Heart left ventricle (tissue), 16 donors: ENCODE results near the gene ROM1. TPM values are rescaled to one million over a fixed set of nuclear protein-coding genes. Genes with fewer than 3 reads are reported as not detected.

Experiments
- ATAC-seq, 4 donors: fragments of 200-7000 bp; cut with Tn5 transposase; one replicate each; pipeline ENCODE4 v1.9.1; 2020 to 2022; ENCODE audit warnings: moderate library complexity in 4 of 4, mild to moderate bottlenecking in 3 of 4, moderate number of reproducible peaks in 1 of 4
- DNase-seq, 5 donors: peaks; one replicate each; pipeline ENCODE4 v3.0.0-alpha.2; 2020
- H3K27ac ChIP-seq, 12 donors: fragments of 200-600 bp; sonication (generic) in 4 of 12; one replicate each; pipeline versions ENCODE4 v1.5.0 to v1.8.0; 2016 to 2022; ENCODE audit warnings: mild to moderate bottlenecking in 2 of 12
- H3K27me3 ChIP-seq, 9 donors: fragments of 200-600 bp; sonication (generic) in 2 of 9; one replicate each; pipeline versions ENCODE4 v1.5.1 to v1.8.0; 2016 to 2022; ENCODE audit warnings: mild to moderate bottlenecking in 3 of 9
- H3K36me3 ChIP-seq, 9 donors: fragments of 200-600 bp; sonication (generic) in 2 of 9; one replicate each; pipeline versions ENCODE4 v1.5.0 to v1.8.0; 2018 to 2022; ENCODE audit warnings: mild to moderate bottlenecking in 2 of 9
- H3K4me1 ChIP-seq, 12 donors: fragments of 200-600 bp; sonication (generic) in 4 of 12; one replicate each; pipeline versions ENCODE4 v1.5.0 to v1.8.0; 2016 to 2022; ENCODE audit warnings: mild to moderate bottlenecking in 3 of 12
- H3K4me3 ChIP-seq, 12 donors: fragments of 200-600 bp; sonication (generic) in 4 of 12; one replicate each; pipeline versions ENCODE4 v1.5.0 to v1.8.0; 2017 to 2022; ENCODE audit warnings: mild to moderate bottlenecking in 9 of 12, moderate library complexity in 4 of 12
- H3K9me3 ChIP-seq, 12 donors: fragments of 200-600 bp; sonication (generic) in 4 of 12; one replicate each; pipeline versions ENCODE4 v1.5.0 to v1.8.0; 2016 to 2022; ENCODE audit warnings: mild to moderate bottlenecking in 1 of 12
- POLR2A ChIP-seq, 2 donors: fragments of 450-650 bp; IDR thresholded peaks; one replicate each; pipeline ENCODE4 v1.6.1; 2017; ENCODE audit warnings: antibody characterized with exemption in 2 of 2, mild to moderate bottlenecking in 2 of 2, moderate library complexity in 2 of 2
- WGBS, 4 donors: extraction: QIAGEN DNeasy Blood & Tissue Kit in 2 of 4; methylation state at CpG; one replicate each; pipeline versions ENCODE4 v1.1.5 to v1.1.7; 2013 to 2018; 5-methylcytosine and 5-hydroxymethylcytosine counted together
- intact Hi-C, 10 donors: fragments of 100-400 bp; cut with DNase I; formaldehyde crosslinking; loops; one replicate each; pipeline versions ENCODE4 v1.11.1 to v1.14.2; 2022
- polyA plus RNA-seq, 2 donors: library from polyadenylated mRNA; stranded (reverse); fragments of 200-250 nt; gene quantifications; one replicate each; pipeline ENCODE4 v1.2.3, GENCODE V29; 2013
- total RNA-seq, 9 donors: library from RNA; depleted of rRNA in 2 of 9; stranded (reverse); fragments of >200 nt in 2 of 9; fragmentation: NEBNext Ultra II Directional in 3 of 9; extraction: Animal tissue kit (Norgen Biotek cat#: 25700) in 3 of 9; gene quantifications; one replicate each; pipeline versions ENCODE4 v1.1.0 to v1.2.4, GENCODE V29; 2016 to 2023
- TF ChIP-seq, protein P1 (sequence below), 12 donors: fragments of 200-600 bp; sonication (generic) in 4 of 12; IDR thresholded peaks; one replicate each; pipeline versions ENCODE4 v1.5.0 to v1.8.0; 2018 to 2022; ENCODE audit warnings: antibody characterized with exemption in 12 of 12, mild to moderate bottlenecking in 5 of 12
- donor health status: ischemic (EF 13 %, LVEDD 7.1; RV severe dilation, severe dysfunction).
- donor health status: healthy with polysubstance abuse.
- donor health status: DM: no; HTN: yes; CAD: no.
- donor health status: DM: no; HTN: no; CAD: no.
- donor health status: ischemic (EF 25% LVEDD 6.9; RV normal size, moderate dysfunction).
- donor health status: ischemic (EF 25% LVEDD 5.7; RV mildly dilated, moderate dysfunction).
- donor health status: healthy.
- donor health status: DM: yes; HTN: yes; CAD: no.
- donor health status: ischemic (EF 35%, LVEDD 5.7; RV mildly dilated, moderate dysfunction).
- donor health status: nonischemic (EF 11% LVEDD 7.7; RV severe dilation, severe dysfunction).
- donor health status: DM: yes; HTN: yes; CAD: no.
- donor health status: PGD.
- donor health status: ischemic (EF 29% LVEDD 5.4; RV normal size, mild dysfunction).
- donor health status: nonischemic (EF 23%, LVEDD 6.1; RV moderate dilation, normal function).

The ROM1 gene
- total and polyA plus RNA-seq, 11 donors = 1.5 to 5.8 (median 2.4) TPM

DNA sequence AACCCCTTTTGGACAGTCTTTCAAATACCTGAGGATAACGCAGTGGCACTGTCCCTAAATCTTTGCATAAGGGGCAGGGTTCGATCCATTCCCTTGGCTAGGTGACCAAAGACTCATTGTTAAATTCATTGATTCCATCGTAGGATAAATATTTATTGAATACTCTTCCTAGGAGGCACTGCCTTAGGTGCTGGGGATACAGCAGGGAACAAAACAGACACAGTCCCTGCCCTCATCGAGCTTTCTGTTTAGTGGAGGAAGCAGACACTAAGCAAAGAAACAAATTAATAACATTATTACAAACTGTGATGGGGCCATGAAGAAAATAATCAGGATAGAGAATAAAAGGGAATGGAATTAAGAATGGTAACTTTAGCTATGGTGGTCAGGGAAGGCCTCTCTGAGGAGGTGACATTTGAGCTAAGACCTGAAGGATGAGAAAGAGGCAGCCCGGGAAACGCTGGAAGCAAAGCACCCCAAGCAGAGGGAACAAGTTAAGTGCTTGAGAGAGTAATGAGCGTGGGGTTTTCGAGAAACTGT, 8.0 kb downstream of the ROM1 start:
- TF ChIP-seq POLR2A (IDR thresholded peaks at IDR 0.05) = no peak
- TF ChIP-seq, protein P1, sequence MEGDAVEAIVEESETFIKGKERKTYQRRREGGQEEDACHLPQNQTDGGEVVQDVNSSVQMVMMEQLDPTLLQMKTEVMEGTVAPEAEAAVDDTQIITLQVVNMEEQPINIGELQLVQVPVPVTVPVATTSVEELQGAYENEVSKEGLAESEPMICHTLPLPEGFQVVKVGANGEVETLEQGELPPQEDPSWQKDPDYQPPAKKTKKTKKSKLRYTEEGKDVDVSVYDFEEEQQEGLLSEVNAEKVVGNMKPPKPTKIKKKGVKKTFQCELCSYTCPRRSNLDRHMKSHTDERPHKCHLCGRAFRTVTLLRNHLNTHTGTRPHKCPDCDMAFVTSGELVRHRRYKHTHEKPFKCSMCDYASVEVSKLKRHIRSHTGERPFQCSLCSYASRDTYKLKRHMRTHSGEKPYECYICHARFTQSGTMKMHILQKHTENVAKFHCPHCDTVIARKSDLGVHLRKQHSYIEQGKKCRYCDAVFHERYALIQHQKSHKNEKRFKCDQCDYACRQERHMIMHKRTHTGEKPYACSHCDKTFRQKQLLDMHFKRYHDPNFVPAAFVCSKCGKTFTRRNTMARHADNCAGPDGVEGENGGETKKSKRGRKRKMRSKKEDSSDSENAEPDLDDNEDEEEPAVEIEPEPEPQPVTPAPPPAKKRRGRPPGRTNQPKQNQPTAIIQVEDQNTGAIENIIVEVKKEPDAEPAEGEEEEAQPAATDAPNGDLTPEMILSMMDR (IDR thresholded peaks at IDR 0.05) = no peak
- H3K36me3 ChIP-seq = peaks cover 0 to 43% (median 30%) of the 10 kb centered on the region in 9 donors
- WGBS, 4 donors = 35 to 37% (median 35%) methylated on average over 8 of the region's 8 CpGs
- peak overlapping the region; percentile 43 to 94 (median 80) for H3K4me3 ChIP-seq
- peaks cover 0 to 28% (median 14%) of the 10 kb centered on the region in 12 donors for H3K4me1 ChIP-seq
- intact Hi-C loops = no loop called here
- DNase-seq (peak in 1 of 5 donors; percentile 31), ATAC-seq (no peak)
- no peaks in the 10 kb centered on the region for H3K27me3 ChIP-seq
- H3K9me3 ChIP-seq = no peaks in the 10 kb centered on the region
- H3K27ac ChIP-seq = peak overlapping the region; percentile 69 to 96 (median 88)

DNA sequence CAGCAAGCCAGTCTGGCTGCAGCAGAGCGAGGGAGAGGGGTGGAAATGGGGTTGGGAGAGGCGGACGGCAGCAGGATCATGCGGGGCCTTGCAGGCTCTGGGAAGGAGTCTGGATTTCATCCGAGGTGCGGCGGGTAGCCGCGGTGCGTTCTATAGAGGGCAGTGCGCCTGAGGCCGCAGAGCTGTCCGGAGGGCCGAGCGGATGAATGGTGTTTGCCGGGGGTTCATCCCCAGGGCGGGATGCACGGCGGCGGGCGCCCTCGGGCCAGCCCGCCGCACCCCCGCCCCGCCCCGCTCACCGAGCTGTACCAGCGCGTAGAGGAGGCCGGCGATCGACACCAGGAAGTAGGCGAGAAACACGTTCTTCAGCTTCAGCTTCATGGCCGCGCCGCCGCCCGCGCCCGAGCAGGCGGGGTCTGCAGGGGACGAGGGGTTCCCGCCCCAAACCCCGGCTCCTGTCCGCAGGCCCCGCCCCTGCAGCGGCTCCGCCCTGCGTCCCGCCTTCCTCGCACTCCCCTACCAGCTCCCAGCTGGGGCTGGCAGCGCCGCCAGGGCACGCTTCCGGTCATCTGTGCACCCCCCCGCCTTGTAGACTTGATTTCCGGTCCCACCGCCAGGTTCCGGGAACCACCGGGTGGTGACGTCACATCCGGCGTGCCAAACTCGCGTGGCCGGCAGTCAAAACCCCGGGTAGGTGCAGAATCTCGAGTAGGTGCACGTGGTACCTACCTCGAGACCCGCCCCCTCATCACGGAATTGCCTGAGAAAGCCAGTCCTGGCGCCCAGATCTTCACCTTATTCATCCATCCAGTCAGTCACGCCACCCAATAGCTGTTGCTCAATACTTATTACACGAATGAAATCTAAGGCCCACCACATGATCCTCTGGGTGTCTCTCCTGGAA, 8.8 kb downstream of the ROM1 start, which contains the start of gene B3GAT3:
Gene B3GAT3 (minus strand): TSS at position 420 of the 904 bp plus-strand sequence. CDS start 39 bp downstream, at position 381.
- peaks cover 2 to 43% (median 34%) of the 10 kb centered on the region in 9 donors for H3K36me3 ChIP-seq
- no peaks in the 10 kb centered on the region for H3K9me3 ChIP-seq
- no peaks in the 10 kb centered on the region for H3K27me3 ChIP-seq
- intact Hi-C loops = no loop called here
- H3K4me1 ChIP-seq = peaks cover 0 to 28% (median 14%) of the 10 kb centered on the region in 12 donors
- peak; percentile 96 to 99 (median 99) for DNase-seq
- peak within 1 kb of the TSS; percentile 69 to 96 (median 88) for H3K27ac ChIP-seq
- ATAC-seq = peak; percentile 98 to 99 (median 99)
- 1 to 4% (median 1%) methylated on average over 22 to 77 of the region's 77 CpGs for WGBS, 4 donors
- peak within 1 kb of the TSS; percentile 43 to 94 (median 80) for H3K4me3 ChIP-seq
- TF ChIP-seq, protein P1 (IDR thresholded peaks at IDR 0.05) = peak in 2 of 12 donors; percentile 4
- TF ChIP-seq POLR2A (IDR thresholded peaks at IDR 0.05) = peak in 1 of 2 donors; percentile 85

DNA sequence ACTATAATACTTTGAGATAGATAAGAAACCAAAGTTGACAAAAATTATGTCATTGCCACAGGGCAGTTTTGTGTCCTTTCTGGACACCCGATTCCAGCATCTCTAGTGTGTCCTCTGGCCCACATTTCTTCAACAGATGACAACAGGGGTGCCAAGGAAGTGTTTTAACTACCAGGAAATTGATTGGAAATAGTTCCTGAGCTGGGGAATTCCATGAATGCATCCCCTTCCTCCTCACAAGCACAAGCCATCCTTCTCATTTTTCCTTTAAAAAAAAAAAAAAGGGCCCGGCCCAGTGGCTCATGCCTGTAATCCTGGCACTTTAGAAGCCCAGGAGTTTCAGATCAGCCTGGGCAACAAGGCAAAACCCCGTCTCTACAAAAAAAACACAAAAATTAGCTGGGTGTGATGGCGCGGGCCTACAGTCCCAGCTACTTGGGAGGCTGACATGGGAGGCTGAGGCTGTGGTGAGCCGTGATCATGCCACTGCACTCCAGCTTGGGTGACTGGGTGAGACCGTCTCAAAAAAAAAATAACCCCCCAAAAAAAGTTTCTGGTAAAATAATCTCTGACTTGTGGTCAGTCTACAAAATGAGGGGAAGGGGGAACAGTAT, 9.5 kb downstream of the ROM1 start:
- no peak for TF ChIP-seq POLR2A (IDR thresholded peaks at IDR 0.05)
- TF ChIP-seq, protein P1 (IDR thresholded peaks at IDR 0.05) = no peak
- ATAC-seq (no peak), DNase-seq (no peak)
- peaks cover 0 to 28% (median 14%) of the 10 kb centered on the region in 12 donors for H3K4me1 ChIP-seq
- H3K36me3 ChIP-seq = peaks cover 2 to 43% (median 35%) of the 10 kb centered on the region in 9 donors
- WGBS, 4 donors = 80 to 87% (median 83%) methylated on average over 7 of the region's 7 CpGs
- peak overlapping the region in 10 of 12 donors; percentile 64 to 94 (median 80) for H3K4me3 ChIP-seq
- intact Hi-C loops = loop anchor here in 1 of 10 donors (1.0 kb wide), 1 partner anchor 24 kb away; the partner anchor contains the start of gene GANAB
- H3K27me3 ChIP-seq = no peaks in the 10 kb centered on the region
- H3K9me3 ChIP-seq = no peaks in the 10 kb centered on the region
- H3K27ac ChIP-seq = peak overlapping the region in 11 of 12 donors; percentile 77 to 96 (median 88)
